ENCODE data around the gene SLC7A14. TPM values are rescaled to one million over a fixed set of nuclear protein-coding genes. Genes with fewer than 3 reads are reported as not detected.

SLC7A14 gene
- total and polyA plus RNA-seq, 2 of the 13 experiments (the other 11 are each of a cell fraction or from before 2014, with no cell fraction given), result not detected

GRCh38 chr3:170425491-170426239 is 160.2 kb downstream of the SLC7A14 start (continued):
- no peak for TF ChIP-seq AFF4 (CRISPR knock-in tag; IDR thresholded peaks at IDR 0.05)
- peak; percentile 69 for TF ChIP-seq SNAI1 (CRISPR knock-in tag; IDR thresholded peaks at IDR 0.05; ENCODE audit: borderline replicate concordance)
- TF ChIP-seq PHF21A (CRISPR knock-in tag; IDR thresholded peaks at IDR 0.05), result peak; percentile 69; the same call in 1 of the 2 replicates
- TF ChIP-seq ZNF253 (CRISPR knock-in tag; IDR thresholded peaks at IDR 0.05; ENCODE audit: borderline replicate concordance), result no peak
- peak; percentile 68 for TF ChIP-seq ZNF574 (CRISPR knock-in tag; IDR thresholded peaks at IDR 0.05)
- TF ChIP-seq MXD3 (CRISPR knock-in tag; IDR thresholded peaks at IDR 0.05), result no peak
- 0 out of 2 replicates have a peak, but pooled peaks have one; percentile 36 for TF ChIP-seq ZNF33A (CRISPR knock-in tag; IDR thresholded peaks at IDR 0.05; ENCODE audit: borderline replicate concordance)
- TF ChIP-seq ZNF710 (CRISPR knock-in tag; IDR thresholded peaks at IDR 0.05; ENCODE audit: borderline replicate concordance), result peak; percentile 81; the same call in 1 of the 2 replicates
- TF ChIP-seq ZC3H4 (CRISPR knock-in tag; IDR thresholded peaks at IDR 0.05; ENCODE audit: borderline replicate concordance), result no peak
- peak; percentile 91 for TF ChIP-seq GFI1 (CRISPR knock-in tag; IDR thresholded peaks at IDR 0.05; ENCODE audit: borderline replicate concordance)
- peak; percentile 32; the same call in 1 of the 2 replicates for TF ChIP-seq KLF6 (CRISPR knock-in tag; IDR thresholded peaks at IDR 0.05)
- TF ChIP-seq MED1 (CRISPR knock-in tag; IDR thresholded peaks at IDR 0.05), result peak; percentile 68; the same call in 1 of the 2 replicates
- TF ChIP-seq ZFX (CRISPR knock-in tag; IDR thresholded peaks at IDR 0.05; ENCODE audit: low read depth), result peak; percentile 89
- TF ChIP-seq HHEX (CRISPR knock-in tag; IDR thresholded peaks at IDR 0.05), result no peak
- no peak for TF ChIP-seq MED13 (CRISPR knock-in tag; IDR thresholded peaks at IDR 0.05)
- peak; percentile 63; the same call in 1 of the 2 replicates for TF ChIP-seq SSRP1 (CRISPR knock-in tag; IDR thresholded peaks at IDR 0.05)
- peak; percentile 78; the same call in 1 of the 2 replicates for TF ChIP-seq MTA1 (CRISPR knock-in tag; IDR thresholded peaks at IDR 0.05; ENCODE audit: borderline replicate concordance)
- TF ChIP-seq RXRA (CRISPR knock-in tag; IDR thresholded peaks at IDR 0.05), result peak; percentile 89
- no peak for TF ChIP-seq MTERF4 (CRISPR knock-in tag; IDR thresholded peaks at IDR 0.05)
